K562 (cell line): ENCODE data around the gene NAA15. TPM values are rescaled to one million over a fixed set of nuclear protein-coding genes. Genes with fewer than 3 reads are reported as not detected.

Experiments used
- ATAC-seq: fragments of 200-7000 bp; cut with Tn5 transposase; 3 replicates; pipeline ENCODE4 v1.9.1; 2020; ENCODE audit warnings: moderate library complexity
- BruUV-seq: library from RNA; stranded (reverse); fragments of 400-500 nt; replicated peaks from 2 replicates; lab custom pipeline; 2021; lab: Mats Ljungman, UMichigan
- CTCF ChIA-PET: fragments of 300-600 bp; formaldehyde crosslinking; extraction: SDS; loops from one replicate; lab custom pipeline; 2021; ENCODE audit warnings: low intra/inter-chr PET ratio; lab: Yijun Ruan, JAX
- POLR2A ChIA-PET: fragments of 300-600, 350-650 bp; sonication (Branson Sonifier 250); formaldehyde crosslinking; extraction: SDS; loops from one replicate; lab custom pipeline; 2021; ENCODE audit warnings: antibody characterized with exemption, inconsistent platforms; lab: Yijun Ruan, JAX
- DNase-seq, 4 experiments: peaks; one replicate each; pipeline versions ENCODE4 v3.0.0 to v3.0.0-alpha.2; 2011 to 2018; ENCODE audit warnings: low spot score in 3 of 4, mixed read lengths in 3 of 4; ENCODE audit errors: extremely low read depth in 1 of 4
- FAIRE-seq: peaks from 2 replicates; lab custom pipeline; 2011; peaks lifted over from hg19 to GRCh38; lab: Jason Lieb, UNC
- H2AFZ ChIP-seq: 2 replicates; pipeline ENCODE4 v1.6.0; 2011; ENCODE audit warnings: low read depth, low read length, control low read depth, inconsistent platforms
- H3K27ac ChIP-seq: fragments of 200-600 bp; 3 replicates; pipeline ENCODE4 v1.8.0; 2011; ENCODE audit warnings: low read depth, mild to moderate bottlenecking, control low read depth, inconsistent platforms, low read length, moderate library complexity, mixed read lengths; ENCODE audit errors: extremely low read depth
- H3K27me3 ChIP-seq, 2 experiments: fragments of 300-600 bp in 1 of 2; 2 replicates in 1 of 2; 3 replicates in 1 of 2; pipeline versions ENCODE4 v1.6.0 to v1.8.0; 2011; ENCODE audit warnings: inconsistent platforms in 2 of 2, low read length in 2 of 2, mild to moderate bottlenecking in 1 of 2, mixed read lengths in 1 of 2, moderate library complexity in 1 of 2; ENCODE audit not compliant: control insufficient read depth in 2 of 2, insufficient read depth in 2 of 2
- H3K36me3 ChIP-seq: fragments of 300-600 bp; 3 replicates; pipeline ENCODE4 v1.8.0; 2011; ENCODE audit warnings: mild to moderate bottlenecking, low read length, inconsistent platforms; ENCODE audit not compliant: control insufficient read depth, insufficient read depth
- H3K4me1 ChIP-seq, 2 experiments: fragments of 200-600 bp in 1 of 2; replicated peaks in 1 of 2; 2 replicates in 1 of 2; 3 replicates in 1 of 2; pipeline versions ENCODE4 v1.5.1 to v1.8.0; 2011; ENCODE audit warnings: inconsistent platforms in 2 of 2, low read length in 2 of 2, mild to moderate bottlenecking in 1 of 2, mixed read lengths in 1 of 2, moderate library complexity in 1 of 2; ENCODE audit not compliant: control insufficient read depth in 2 of 2, insufficient read depth in 2 of 2
- H3K4me2 ChIP-seq: 2 replicates; pipeline ENCODE4 v1.6.1; 2011; ENCODE audit warnings: low read length, control low read depth, inconsistent platforms, mixed read lengths; ENCODE audit not compliant: insufficient read depth
- H3K4me3 ChIP-seq: fragments of 200-600 bp; sonication (generic), shearing (Covaris generic); 2 replicates; pipeline ENCODE4 v1.5.1; 2016; ENCODE audit warnings: control low read depth, inconsistent platforms
- H3K79me2 ChIP-seq: fragments of 200-600 bp; 3 replicates; pipeline ENCODE4 v1.8.0; 2011; ENCODE audit warnings: low read length, inconsistent platforms; ENCODE audit not compliant: control insufficient read depth, insufficient read depth
- H3K9ac ChIP-seq, 2 experiments: 2 replicates each; pipeline versions ENCODE4 v1.6.0 to v1.6.1; 2011; ENCODE audit warnings: low read depth in 2 of 2, low read length in 2 of 2, control low read depth in 1 of 2, inconsistent platforms in 1 of 2, mild to moderate bottlenecking in 1 of 2, mixed read lengths in 1 of 2; ENCODE audit not compliant: insufficient read depth in 1 of 2
- H3K9me1 ChIP-seq: one replicate; pipeline ENCODE4 v1.6.0; 2011; ENCODE audit warnings: inconsistent platforms, mild to moderate bottlenecking, low read length, moderate library complexity; ENCODE audit not compliant: control insufficient read depth, insufficient read depth
- H3K9me3 ChIP-seq: replicated peaks from 2 replicates; pipeline ENCODE4 v1.5.1; 2011; ENCODE audit warnings: low read depth, low read length, inconsistent platforms; ENCODE audit not compliant: control insufficient read depth, insufficient read depth
- H4K20me1 ChIP-seq: replicated peaks from 2 replicates; pipeline ENCODE4 v1.6.1; 2011; ENCODE audit warnings: low read length, inconsistent platforms, mixed read lengths; ENCODE audit not compliant: control insufficient read depth, insufficient read depth
- ARID1B ChIP-seq: fragments of 450-650 bp; IDR thresholded peaks from 2 replicates; pipeline ENCODE4 v1.6.1; 2016; ENCODE audit warnings: antibody characterized with exemption, mild to moderate bottlenecking, inconsistent platforms
- GABPA ChIP-seq: fragments of 200-800 bp; sonication (Bioruptor generic); conservative IDR thresholded peaks from 2 replicates; pipeline ENCODE4 v1.6.1; 2016; ENCODE audit warnings: low read depth, missing genetic modification characterization, missing compliant biosample characterization
- MLX ChIP-seq, 2 experiments: fragments of 450-650 bp in 1 of 2; sonication (generic) in 1 of 2; formaldehyde crosslinking; conservative IDR thresholded peaks; 2 replicates each; pipeline versions ENCODE4 v1.4.0 to v1.8.1; 2020 to 2022; ENCODE audit warnings: mild to moderate bottlenecking in 1 of 2, missing genetic modification reagents in 1 of 2
- SPI1 ChIP-seq: IDR thresholded peaks from 2 replicates; pipeline ENCODE4 v1.6.1; 2011; ENCODE audit warnings: low read depth, low read length, control low read depth, borderline replicate concordance
- WGBS: fragments of 100-300 bp; shearing (Covaris generic); methylation state at CpG from one replicate; pipeline ENCODE4 v1.1.6; 2016; ENCODE audit warnings: low coverage, mixed read lengths; ENCODE audit not compliant: insufficient coverage; ENCODE audit errors: missing lambda C conversion rate; 5-methylcytosine and 5-hydroxymethylcytosine counted together
- in situ Hi-C: fragments of 300-500 bp; cut with MboI; formaldehyde crosslinking; loops from 4 replicates; pipeline ENCODE4 v1.15.0; 2018; ENCODE audit warnings: inconsistent platforms, mixed read lengths
- intact Hi-C: fragments of 100-400 bp; cut with micrococcal nuclease; formaldehyde crosslinking; loops from 2 replicates; pipeline ENCODE4 v1.14.2; 2022
- polyA plus RNA-seq, 8 experiments: library from polyadenylated mRNA; depleted of rRNA in 4 of 8; stranded (reverse) in 5 of 8; unstranded in 3 of 8; fragments of >200 nt; fragmentation: Nextera tagmentation in 2 of 8; fragmentation: Illumina TruSeq in 1 of 8; extraction: Ambion mirVana in 2 of 8; extraction: Trizol in 1 of 8; gene quantifications; 2 replicates each; pipeline versions ENCODE4 v1.2.1 to v1.2.3, GENCODE V29; 2011 to 2014; ENCODE audit warnings: inconsistent platforms in 1 of 8, missing spikeins in 1 of 8
- total RNA-seq, 7 experiments: library from RNA; depleted of rRNA in 6 of 7; stranded (reverse); fragments of >200 nt in 6 of 7; fragmentation: Illumina TruSeq in 2 of 7; extraction: Trizol in 2 of 7; gene quantifications; 2 replicates each; pipeline versions ENCODE4 v1.2.1 to v1.2.3, GENCODE V29; 2011 to 2021; ENCODE audit warnings: low replicate concordance in 1 of 7

Gene NAA15
- total and polyA plus RNA-seq, 9 of the 15 experiments (the other 6 are each of a cell fraction or from before 2014, with no cell fraction given), result 37.8 to 117 (median 63.2) TPM

- BruUV-seq, result no TSS peak
- ATAC-seq (no peak), DNase-seq (no peak), FAIRE-seq (no peak)
- no peak overlapping the region for H3K4me2 ChIP-seq
- H3K9me3 ChIP-seq, result no peaks in the 10 kb centered on the region
- no peaks in the 10 kb centered on the region for H3K9me1 ChIP-seq
- intact Hi-C loops (no loop called here), in situ Hi-C loops (no loop called here)
- TF ChIP-seq GABPA (no peak), ARID1B (no peak), SPI1 (no peak)
- H3K4me1 ChIP-seq, result no peaks in the 10 kb centered on the region
- 71% methylated on average over 2 of the region's 2 CpGs for WGBS
- no peaks in the 10 kb centered on the region for H4K20me1 ChIP-seq
- H3K36me3 ChIP-seq, result 0 out of 3 replicates have a peak, but pooled peaks cover 2% of the 10 kb centered on the region
- H3K9ac ChIP-seq, result no peak overlapping the region
- H3K79me2 ChIP-seq, result no peaks in the 10 kb centered on the region
- POLR2A ChIA-PET, result interaction anchor here (0.7 kb wide), 1 partner anchor 481 kb away, joined by 3 read pairs; no protein-coding TSS in a partner anchor
- H3K27ac ChIP-seq, result no peak overlapping the region
- CTCF ChIA-PET, result no interaction called here
- no peak overlapping the region for H3K4me3 ChIP-seq
- no peaks in the 10 kb centered on the region for H3K27me3 ChIP-seq
- no peak overlapping the region for H2AFZ ChIP-seq
Measured at GRCh38 chr4:139419388-139419914, 118.1 kb downstream of the NAA15 start.

DNA sequence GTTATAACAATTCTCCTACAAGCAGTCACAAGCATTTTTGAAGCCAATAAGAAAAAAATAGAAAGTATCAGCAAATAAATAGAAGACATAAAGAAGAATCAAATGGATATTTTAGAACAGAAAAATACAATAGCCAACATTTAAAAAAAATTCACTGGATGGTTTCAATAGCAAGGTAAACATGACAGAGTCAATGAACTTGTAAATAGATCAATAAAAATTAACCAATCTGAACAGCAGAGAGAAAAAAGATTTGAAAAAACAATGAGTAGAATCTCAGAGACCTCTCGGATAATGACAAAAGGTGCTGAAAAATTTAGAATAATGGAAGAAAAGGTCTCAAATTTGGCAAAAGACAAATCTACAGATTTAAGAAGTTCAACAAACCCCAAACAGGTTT, 119.3 kb downstream of the NAA15 start:
- no peaks in the 10 kb centered on the region for H3K9me3 ChIP-seq
- no peaks in the 10 kb centered on the region for H3K27me3 ChIP-seq
- no peak overlapping the region for H2AFZ ChIP-seq
- no peak for TF ChIP-seq MLX (CRISPR knock-in tag; conservative IDR thresholded peaks at IDR 0.05)
- in situ Hi-C loops, result no loop called here
- H3K4me2 ChIP-seq, result no peak overlapping the region
- ChIA-PET CTCF (no interaction called here), POLR2A (interaction anchor here (0.7 to 1.1 kb wide), 2 partner anchors 19 to 398 kb away, joined by 3 to 4 read pairs; no protein-coding TSS in a partner anchor)
- BruUV-seq, result no TSS peak
- 0 out of 3 replicates have a peak, but pooled peaks cover 2% of the 10 kb centered on the region for H3K36me3 ChIP-seq
- no peaks in the 10 kb centered on the region for H3K9me1 ChIP-seq
- no peaks in the 10 kb centered on the region for H3K79me2 ChIP-seq
- H3K27ac ChIP-seq, result no peak overlapping the region
- ATAC-seq (no peak), DNase-seq (no peak), FAIRE-seq (no peak)
- H3K9ac ChIP-seq, result no peak overlapping the region
- 74% methylated on average over 1 of the region's 1 CpG for WGBS
- intact Hi-C loops, result no loop called here
- no peak overlapping the region for H3K4me3 ChIP-seq
- no peaks in the 10 kb centered on the region for H4K20me1 ChIP-seq
- no peaks in the 10 kb centered on the region for H3K4me1 ChIP-seq
